Measurements from ENCODE around the gene IFI27. TPM values are rescaled to one million over a fixed set of nuclear protein-coding genes. Genes with fewer than 3 reads are reported as not detected.
A peak's percentile ranks its signal among the peaks of the same experiment; 100 is the strongest.

Gene IFI27
- total RNA-seq, 3 donors from 2014 or later, result 1.3 to 1.7 (median 1.3) TPM

GRCh38 chr14:94125659-94126418 is 15.3 kb downstream of the IFI27 start:
- no peaks in the 10 kb centered on the region for H3K27me3 Mint-ChIP-seq (ENCODE audit: low read depth)
- peaks cover 2% of the 10 kb centered on the region for H3K36me3 Mint-ChIP-seq (ENCODE audit: insufficient read depth)
- H3K4me1 Mint-ChIP-seq (ENCODE audit: low read depth), result peaks cover 16% of the 10 kb centered on the region
- H3K4me3 Mint-ChIP-seq, result no peak overlapping the region
- DNase-seq (no peak), ATAC-seq (no peak)
- peaks cover 3% of the 10 kb centered on the region for H3K9me3 Mint-ChIP-seq

- ATAC-seq, result no peak
- DNase-seq, result no peak
- no peaks in the 10 kb centered on the region for H3K27me3 Mint-ChIP-seq (ENCODE audit: low read depth)
- H3K9me3 Mint-ChIP-seq, result no peaks in the 10 kb centered on the region
- peaks cover 2% of the 10 kb centered on the region for H3K36me3 Mint-ChIP-seq (ENCODE audit: insufficient read depth)
- H3K4me1 Mint-ChIP-seq (ENCODE audit: low read depth), result peaks cover 16% of the 10 kb centered on the region
- H3K4me3 Mint-ChIP-seq, result no peak overlapping the region
These were observed 15.8 kb downstream of the IFI27 start for GRCh38 chr14:94126419-94126677.

- H3K4me3 Mint-ChIP-seq, result no peak overlapping the region
- ATAC-seq, result no peak
- no peak for DNase-seq
- H3K36me3 Mint-ChIP-seq (ENCODE audit: insufficient read depth), result peaks cover 2% of the 10 kb centered on the region
- H3K9me3 Mint-ChIP-seq, result no peaks in the 10 kb centered on the region
- H3K27me3 Mint-ChIP-seq (ENCODE audit: low read depth), result no peaks in the 10 kb centered on the region
- peaks cover 16% of the 10 kb centered on the region for H3K4me1 Mint-ChIP-seq (ENCODE audit: low read depth)
These were observed 16.3 kb downstream of the IFI27 start for GRCh38 chr14:94126800-94127199.

GRCh38 chr14:94127330-94127729 is 16.8 kb downstream of the IFI27 start:
- ATAC-seq, result no peak
- H3K9me3 Mint-ChIP-seq, result no peaks in the 10 kb centered on the region
- no peaks in the 10 kb centered on the region for H3K27me3 Mint-ChIP-seq (ENCODE audit: low read depth)
- DNase-seq, result no peak
- H3K4me3 Mint-ChIP-seq, result no peak overlapping the region
- H3K4me1 Mint-ChIP-seq (ENCODE audit: low read depth), result peaks cover 18% of the 10 kb centered on the region
- H3K36me3 Mint-ChIP-seq (ENCODE audit: insufficient read depth), result peaks cover 2% of the 10 kb centered on the region

GRCh38 chr14:94128216-94128839 is 17.8 kb downstream of the IFI27 start:
- Mint-ChIP-seq H3K4me3 (peak overlapping the region; percentile 88), H3K27me3 (ENCODE audit: low read depth) (peaks cover 3% of the 10 kb centered on the region), H3K36me3 (ENCODE audit: insufficient read depth) (no peaks in the 10 kb centered on the region), H3K4me1 (ENCODE audit: low read depth) (peaks cover 18% of the 10 kb centered on the region), H3K9me3 (no peaks in the 10 kb centered on the region)
- ATAC-seq (no peak), DNase-seq (no peak)

- Mint-ChIP-seq H3K9me3 (no peaks in the 10 kb centered on the region), H3K4me3 (peak within 1 kb of the TSS; percentile 88), H3K36me3 (ENCODE audit: insufficient read depth) (no peaks in the 10 kb centered on the region), H3K27me3 (ENCODE audit: low read depth) (peaks cover 6% of the 10 kb centered on the region), H3K4me1 (ENCODE audit: low read depth) (peaks cover 18% of the 10 kb centered on the region)
- peak; percentile 96 to 99 for ATAC-seq
- peak; percentile 45 for DNase-seq
These were observed 18.7 kb downstream of the IFI27 start, which contains the start of gene IFI27L2 for GRCh38 chr14:94129111-94129757. Gene IFI27L2, minus strand, starts transcription at chr14:94129604. Its CDS starts 40 bp downstream, at chr14:94129564.

GRCh38 chr14:94129758-94130414 is 19.4 kb downstream of the IFI27 start:
- ATAC-seq (peak; percentile 15 to 17), DNase-seq (no peak)
- Mint-ChIP-seq H3K4me1 (ENCODE audit: low read depth) (peaks cover 18% of the 10 kb centered on the region), H3K4me3 (peak overlapping the region; percentile 88), H3K36me3 (ENCODE audit: insufficient read depth) (no peaks in the 10 kb centered on the region), H3K27me3 (ENCODE audit: low read depth) (peaks cover 6% of the 10 kb centered on the region), H3K9me3 (peaks cover under 1% of the 10 kb centered on the region)

GRCh38 chr14:94132285-94132887 is 21.9 kb downstream of the IFI27 start:
- ATAC-seq (peak in 1 of 2 donors; percentile 25), DNase-seq (peak; percentile 55)
- Mint-ChIP-seq H3K9me3 (peaks cover 10% of the 10 kb centered on the region), H3K36me3 (ENCODE audit: insufficient read depth) (no peaks in the 10 kb centered on the region), H3K27me3 (ENCODE audit: low read depth) (peaks cover 13% of the 10 kb centered on the region), H3K4me3 (no peak overlapping the region), H3K4me1 (ENCODE audit: low read depth) (peaks cover 21% of the 10 kb centered on the region)

- DNase-seq, result no peak
- peaks cover 10% of the 10 kb centered on the region for H3K9me3 Mint-ChIP-seq
- peaks cover 5% of the 10 kb centered on the region for H3K4me1 Mint-ChIP-seq (ENCODE audit: low read depth)
- H3K36me3 Mint-ChIP-seq (ENCODE audit: insufficient read depth), result no peaks in the 10 kb centered on the region
- H3K27me3 Mint-ChIP-seq (ENCODE audit: low read depth), result peaks cover 15% of the 10 kb centered on the region
- H3K4me3 Mint-ChIP-seq, result no peak overlapping the region
- no peak for ATAC-seq
These were observed 24.9 kb downstream of the IFI27 start for GRCh38 chr14:94135476-94135875.

GRCh38 chr14:94136575-94137331 is 26.2 kb downstream of the IFI27 start:
- DNase-seq (peak; percentile 85), ATAC-seq (peak; percentile 81 to 91)
- Mint-ChIP-seq H3K4me3 (no peak overlapping the region), H3K36me3 (ENCODE audit: insufficient read depth) (no peaks in the 10 kb centered on the region), H3K4me1 (ENCODE audit: low read depth) (peaks cover 5% of the 10 kb centered on the region), H3K27me3 (ENCODE audit: low read depth) (peaks cover 15% of the 10 kb centered on the region), H3K9me3 (peaks cover 10% of the 10 kb centered on the region)

- DNase-seq (no peak), ATAC-seq (no peak)
- peaks cover 10% of the 10 kb centered on the region for H3K9me3 Mint-ChIP-seq
- peaks cover 3% of the 10 kb centered on the region for H3K4me1 Mint-ChIP-seq (ENCODE audit: low read depth)
- H3K4me3 Mint-ChIP-seq, result no peak overlapping the region
- no peaks in the 10 kb centered on the region for H3K36me3 Mint-ChIP-seq (ENCODE audit: insufficient read depth)
- H3K27me3 Mint-ChIP-seq (ENCODE audit: low read depth), result peaks cover 13% of the 10 kb centered on the region
These were observed 27.7 kb downstream of the IFI27 start for GRCh38 chr14:94138251-94138650.

- peaks cover 10% of the 10 kb centered on the region for H3K9me3 Mint-ChIP-seq
- peaks cover 3% of the 10 kb centered on the region for H3K4me1 Mint-ChIP-seq (ENCODE audit: low read depth)
- H3K4me3 Mint-ChIP-seq, result no peak overlapping the region
- H3K36me3 Mint-ChIP-seq (ENCODE audit: insufficient read depth), result no peaks in the 10 kb centered on the region
- DNase-seq, result no peak
- no peak for ATAC-seq
- peaks cover 9% of the 10 kb centered on the region for H3K27me3 Mint-ChIP-seq (ENCODE audit: low read depth)
These were observed 28.5 kb downstream of the IFI27 start for GRCh38 chr14:94139006-94139405.

GRCh38 chr14:94139421-94139820 is 28.9 kb downstream of the IFI27 start:
- no peak for DNase-seq
- Mint-ChIP-seq H3K4me3 (no peak overlapping the region), H3K36me3 (ENCODE audit: insufficient read depth) (no peaks in the 10 kb centered on the region), H3K4me1 (ENCODE audit: low read depth) (peaks cover 4% of the 10 kb centered on the region), H3K27me3 (ENCODE audit: low read depth) (peaks cover 9% of the 10 kb centered on the region), H3K9me3 (peaks cover 10% of the 10 kb centered on the region)
- ATAC-seq, result no peak

Measured in activated T-cell treated with anti-CD3 and anti-CD28 coated beads, Interleukin-2, amount 50 U/mL, for 4 hours (primary cell).